GM18951 (cell line): ENCODE results near the gene PNPLA7.
"Not testable (repeated sequence)": the region's sequence is repeated elsewhere in the genome, so short reads cannot be mapped to it uniquely, and the experiment has no call there.

Experiments used
- POLR2A ChIP-seq: IDR thresholded peaks from 4 replicates; pipeline ENCODE4 v1.6.1; 2011; ENCODE audit warnings: mild to moderate bottlenecking; ENCODE audit not compliant: insufficient read length, insufficient read depth; ENCODE audit errors: extremely low read depth
- in situ Hi-C: fragments of 300-500 bp; cut with MboI; formaldehyde crosslinking; loops from one replicate; pipeline ENCODE4 v1.12.0; 2022; ENCODE audit warnings: low sequenced_read_pairs, mixed read lengths, inconsistent platforms; ENCODE audit not compliant: unreplicated experiment

The PNPLA7 gene

DNA sequence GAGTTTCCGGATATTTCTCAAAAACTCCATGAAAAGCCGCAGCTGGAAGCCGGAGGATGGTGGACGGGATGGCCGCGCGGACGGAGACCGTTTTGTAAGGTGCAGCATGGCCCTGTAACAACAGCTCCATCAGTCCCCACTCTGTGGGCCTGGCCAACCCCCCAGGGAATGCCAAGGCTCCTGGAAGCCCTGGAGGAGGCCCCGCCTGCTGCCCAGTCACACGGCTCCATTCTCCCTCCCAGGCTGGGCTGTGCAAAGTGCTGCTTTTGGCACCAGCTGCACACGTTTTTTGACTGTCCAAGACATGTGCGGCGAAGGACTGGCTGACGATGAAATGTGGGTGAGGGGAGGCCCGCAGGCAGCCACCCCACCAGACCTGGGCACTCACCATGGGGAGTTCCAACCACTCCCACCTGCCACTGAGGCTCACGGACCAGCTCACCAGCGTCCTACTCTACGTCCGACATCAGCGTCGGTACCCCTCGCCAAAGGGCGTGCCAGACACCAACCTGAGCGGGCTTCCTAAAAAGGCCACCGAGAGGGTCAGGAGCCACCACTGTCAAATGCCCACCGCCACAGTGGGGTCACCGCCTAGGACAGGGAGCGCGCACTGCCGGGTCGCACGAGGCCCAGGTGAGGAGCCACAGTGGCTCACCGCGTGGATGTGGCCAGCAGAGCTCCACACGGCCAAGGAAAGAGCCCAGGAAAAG, 27.3 kb downstream of the PNPLA7 start:
- no peak for TF ChIP-seq POLR2A
- in situ Hi-C loops: loop anchor here (10.0 kb wide), 1 partner anchor 228 kb away; no protein-coding TSS in a partner anchor

DNA sequence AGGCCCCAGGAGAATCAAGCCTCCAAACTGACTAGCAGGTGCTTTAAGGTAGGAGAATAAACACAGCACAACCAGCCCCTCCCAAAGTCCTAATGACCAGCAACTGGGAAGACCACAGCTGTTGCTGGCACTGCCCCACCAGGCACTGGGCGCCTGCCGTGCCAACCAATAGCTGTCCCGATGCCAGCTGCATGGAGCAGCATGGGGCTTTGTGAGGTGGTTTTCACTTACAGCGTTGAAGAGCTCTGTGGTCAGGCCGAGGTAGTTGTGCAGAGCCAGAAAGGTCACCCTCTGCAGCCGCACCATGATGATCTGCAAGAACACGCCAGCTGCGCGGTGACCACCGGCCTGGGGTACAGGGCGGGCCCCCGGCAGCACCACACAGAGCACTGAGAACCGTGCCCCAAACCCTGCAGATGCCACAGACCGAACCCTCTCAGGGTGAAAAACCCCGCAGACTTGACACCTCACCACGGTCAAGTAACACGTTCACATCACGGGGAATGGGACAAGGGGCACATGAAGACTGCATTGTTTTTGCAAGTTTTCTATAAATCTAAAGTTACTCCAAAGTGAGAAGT, 28.7 kb downstream of the PNPLA7 start:
- in situ Hi-C loops: loop anchor here (10.0 kb wide), 1 partner anchor 227 kb away; no protein-coding TSS in a partner anchor
- TF ChIP-seq POLR2A: no peak

DNA sequence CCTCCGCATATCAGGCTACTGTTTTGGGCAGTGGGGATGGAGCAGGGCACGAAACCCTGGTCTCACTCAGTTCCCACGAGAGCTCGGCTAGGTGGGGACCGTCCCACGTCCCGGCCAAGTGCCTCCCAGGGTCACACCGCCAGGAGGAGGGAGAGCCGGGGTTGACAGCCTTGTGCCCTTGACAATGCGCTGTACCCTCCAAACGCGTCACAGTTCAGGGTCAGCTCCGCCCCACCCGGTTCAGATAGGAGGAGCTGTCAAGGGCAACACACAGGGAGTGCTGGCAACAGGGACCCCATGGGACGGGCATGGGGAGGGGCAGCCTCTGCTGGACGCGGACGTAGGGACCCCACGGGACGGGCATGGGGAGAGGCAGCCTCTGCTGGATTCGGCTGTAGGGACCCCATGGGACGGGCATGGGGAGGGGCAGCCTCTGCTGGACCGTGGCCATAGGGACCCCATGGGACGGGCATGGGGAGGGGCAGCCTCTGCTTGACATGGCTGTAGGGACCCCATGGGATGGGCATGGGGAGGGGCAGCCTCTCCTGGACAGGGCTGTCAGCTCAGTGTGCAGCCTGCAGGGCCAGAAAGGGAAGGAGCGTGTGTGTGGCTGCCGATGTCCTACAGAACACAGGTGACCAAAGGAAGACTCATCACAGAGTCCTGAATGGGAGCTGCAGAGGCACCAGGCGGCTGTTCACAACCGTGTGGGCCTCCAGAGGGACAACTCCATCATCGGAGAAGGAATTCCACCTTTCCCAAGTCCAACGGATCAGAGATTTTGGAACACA, 29.4 kb downstream of the PNPLA7 start:
- no peak for TF ChIP-seq POLR2A

DNA sequence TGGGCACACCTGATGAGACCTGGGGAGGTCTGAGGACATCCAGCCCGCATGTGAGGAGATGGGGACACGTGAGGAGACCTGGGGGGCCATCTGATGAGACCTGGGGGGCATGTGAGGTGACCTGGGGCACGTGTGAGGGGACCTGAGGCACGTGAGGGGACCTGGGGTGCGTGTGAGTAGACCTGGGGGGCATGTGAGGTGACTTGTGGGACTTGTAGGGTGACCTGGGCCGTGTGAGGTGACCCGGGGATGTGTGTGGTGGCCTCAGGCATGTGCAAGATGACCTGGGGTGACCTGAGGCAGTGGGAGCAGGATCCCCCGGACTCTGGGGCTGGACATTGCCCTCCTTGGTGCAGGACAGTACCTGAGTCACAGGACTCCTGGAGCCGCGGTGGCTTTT, 30.6 kb downstream of the PNPLA7 start:
- in situ Hi-C loops: no loop called here
- no peak for TF ChIP-seq POLR2A

More for the DNA sequence above, 29.4 kb downstream of the PNPLA7 start:
- in situ Hi-C loops: loop anchor here (10.0 kb wide), 1 partner anchor 226 kb away; no protein-coding TSS in a partner anchor

GRCh38 chr9:137518661-137519459, 31.3 kb downstream of the PNPLA7 start:
- in situ Hi-C loops: not testable (repeated sequence)

DNA sequence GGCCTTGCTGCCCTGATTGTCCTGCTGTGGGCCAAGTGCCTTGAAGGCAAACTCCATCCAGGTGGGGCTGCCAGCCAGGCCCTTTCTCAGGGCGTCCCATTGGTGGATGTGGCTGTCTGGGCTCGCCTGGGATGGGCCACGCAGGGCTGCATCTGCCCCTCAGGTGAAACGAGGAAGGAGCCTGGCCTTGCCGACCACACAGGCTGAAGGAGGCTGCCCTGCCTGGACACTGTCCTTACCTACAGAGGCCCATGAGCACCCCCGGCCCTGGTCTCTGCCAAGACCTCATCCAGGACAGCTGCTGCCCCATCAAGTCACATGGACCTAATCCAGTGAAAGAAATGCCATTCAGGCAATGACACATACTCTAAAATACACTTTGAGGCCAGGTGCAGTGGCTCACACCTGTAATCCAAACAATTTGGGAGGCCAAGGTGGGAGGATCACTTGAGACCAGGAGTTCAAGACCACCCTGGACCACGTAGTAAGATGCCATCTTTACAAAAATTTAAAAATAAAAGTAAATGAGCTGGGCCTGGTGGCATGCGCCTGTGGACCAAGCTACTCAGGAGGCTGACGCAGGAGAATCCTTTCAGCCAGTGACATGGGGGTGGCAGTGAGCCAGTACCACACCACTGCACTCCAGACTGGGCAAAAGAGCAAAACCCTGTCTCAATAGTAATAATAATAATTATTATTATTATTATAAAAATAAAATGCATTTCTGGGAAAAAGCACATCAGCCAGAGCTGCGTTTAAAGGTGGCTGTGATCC, 33.9 kb downstream of the PNPLA7 start:
- in situ Hi-C loops: no loop called here
- TF ChIP-seq POLR2A: no peak

DNA sequence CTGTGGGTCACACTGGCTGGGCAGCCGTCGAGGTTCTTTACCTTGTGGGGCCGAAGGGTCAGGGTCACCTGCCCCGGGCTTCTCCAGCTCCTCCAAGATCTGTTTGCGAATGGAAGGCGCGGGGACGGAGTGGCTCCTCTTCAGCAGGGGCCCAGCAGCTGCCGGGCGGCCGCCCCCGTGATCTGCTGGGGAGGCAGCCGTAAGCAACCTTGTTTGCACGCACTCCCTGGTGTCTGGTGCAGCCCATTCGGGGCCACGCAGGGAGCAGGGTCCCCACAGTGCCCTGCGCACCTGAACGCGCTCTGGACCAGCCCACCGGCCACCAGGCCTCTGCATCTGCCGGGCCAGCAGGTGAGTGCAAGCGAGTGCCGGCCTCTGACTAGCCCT, 34.9 kb downstream of the PNPLA7 start:
- in situ Hi-C loops: no loop called here
- no peak for TF ChIP-seq POLR2A

DNA sequence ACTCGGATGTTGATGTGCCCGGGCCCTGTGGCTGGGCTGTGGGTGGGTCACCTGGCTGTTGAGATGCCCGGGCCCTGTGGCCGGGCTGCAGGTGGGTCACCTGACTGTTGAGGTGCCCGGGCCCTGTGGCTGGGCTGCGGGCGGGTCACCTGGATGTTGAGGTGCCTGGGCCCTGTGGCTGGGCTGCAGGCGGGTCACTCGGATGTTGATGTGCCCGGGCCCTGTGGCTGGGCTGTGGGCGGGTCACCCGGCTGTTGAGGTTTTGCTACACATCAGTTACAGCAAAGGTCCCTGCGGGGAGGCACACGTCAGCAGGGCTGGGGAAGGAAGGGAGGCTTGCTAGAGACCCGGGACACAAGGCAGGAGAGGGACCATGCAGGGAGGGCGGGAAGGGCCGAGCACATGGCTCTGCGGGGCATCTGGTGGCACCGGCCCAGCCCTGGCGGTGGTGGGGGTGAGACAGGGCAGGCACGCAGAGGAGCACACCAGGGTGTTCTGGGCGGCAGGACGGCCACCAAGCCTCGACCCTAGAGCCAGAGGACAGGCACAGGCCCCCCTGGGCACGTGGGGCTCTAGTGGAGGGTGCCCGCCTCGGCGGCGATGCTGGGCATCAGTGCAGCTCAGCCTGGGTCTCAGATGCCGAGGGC, 35.4 kb downstream of the PNPLA7 start:
- in situ Hi-C loops: no loop called here
- TF ChIP-seq POLR2A: no peak

DNA sequence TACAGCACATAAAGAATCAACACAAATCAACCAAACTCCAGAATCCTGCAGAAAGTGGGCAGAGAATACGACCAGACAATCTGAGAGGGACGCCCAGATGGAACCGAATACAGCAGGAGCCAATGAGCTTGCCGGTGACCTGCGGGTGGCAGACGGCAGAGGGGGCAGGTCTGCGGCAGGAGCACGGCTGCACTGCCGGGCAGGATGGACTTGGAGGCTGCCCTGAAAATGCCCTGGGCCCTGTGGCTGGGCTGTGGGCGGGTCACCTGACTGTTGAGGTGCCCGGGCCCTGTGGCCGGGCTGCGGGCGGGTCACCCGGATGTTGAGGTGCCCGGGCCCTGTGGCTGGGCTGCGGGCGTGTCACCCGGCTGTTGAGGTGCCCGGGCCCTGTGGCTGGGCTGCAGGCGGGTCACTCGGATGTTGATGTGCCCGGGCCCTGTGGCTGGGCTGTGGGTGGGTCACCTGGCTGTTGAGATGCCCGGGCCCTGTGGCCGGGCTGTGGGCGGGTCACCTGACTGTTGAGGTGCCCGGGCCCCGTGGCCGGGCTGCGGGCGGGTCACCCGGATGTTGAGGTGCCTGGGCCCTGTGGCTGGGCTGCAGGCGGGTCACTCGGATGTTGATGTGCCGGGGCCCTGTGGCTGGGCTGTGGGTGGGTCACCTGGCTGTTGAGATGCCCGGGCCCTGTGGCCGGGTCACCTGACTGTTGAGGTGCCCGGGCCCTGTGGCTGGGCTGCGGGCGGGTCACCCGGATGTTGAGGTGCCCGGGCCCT, 36.2 kb downstream of the PNPLA7 start:
- in situ Hi-C loops: not testable (repeated sequence)

DNA sequence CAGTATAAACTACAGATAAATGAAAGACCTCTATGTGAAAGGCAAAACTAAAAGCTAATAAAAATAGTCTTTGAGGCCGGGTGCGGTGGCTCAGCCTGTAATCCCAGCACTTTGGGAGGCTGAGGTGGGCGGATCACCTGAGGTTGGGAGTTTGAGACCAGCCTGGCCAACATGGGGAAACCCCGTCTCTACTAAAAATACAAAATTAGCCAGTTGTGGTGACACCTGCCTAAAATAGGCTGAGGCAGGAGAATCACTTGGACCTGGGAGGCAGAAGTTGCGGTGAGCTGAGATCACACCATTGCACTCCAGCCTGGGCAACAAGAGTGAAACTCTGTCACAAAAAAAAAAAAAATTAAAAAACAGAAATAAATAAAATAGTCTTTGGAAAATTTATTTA, 37.1 kb downstream of the PNPLA7 start:
- in situ Hi-C loops: not testable (repeated sequence)

DNA sequence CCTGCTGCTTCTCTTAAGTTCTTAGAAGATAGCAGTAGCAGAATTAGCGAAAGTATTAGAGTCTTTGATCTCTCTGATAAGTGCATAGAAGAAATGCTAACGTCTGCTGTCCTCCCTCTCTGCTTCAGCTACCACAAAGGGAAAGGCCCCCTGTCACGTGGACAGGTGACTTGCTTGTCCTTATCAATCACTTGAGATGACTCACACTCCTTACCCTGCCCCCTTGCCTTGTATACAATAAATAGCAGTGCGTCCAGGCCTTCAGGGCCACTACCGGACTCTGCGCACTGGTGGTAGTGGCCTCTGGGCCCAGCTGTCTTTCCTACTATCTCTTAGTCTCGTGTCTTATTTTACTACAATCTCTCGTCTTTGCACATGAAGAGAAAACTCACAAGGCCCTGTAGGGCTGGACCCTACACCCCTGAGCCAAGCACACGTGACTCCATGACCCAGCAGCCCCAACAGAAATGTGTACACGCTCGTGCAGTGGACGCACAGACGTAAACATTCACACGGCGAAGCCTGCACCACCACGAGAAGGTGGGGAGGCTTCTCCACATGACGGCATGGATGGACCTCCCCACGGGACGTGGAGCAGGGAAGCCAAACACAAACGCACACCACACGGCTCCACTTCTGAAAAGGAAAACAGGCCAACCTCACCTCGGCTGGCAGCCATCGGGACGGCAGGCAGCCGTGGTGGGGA, 38.3 kb downstream of the PNPLA7 start:
- in situ Hi-C loops: no loop called here
- no peak for TF ChIP-seq POLR2A

DNA sequence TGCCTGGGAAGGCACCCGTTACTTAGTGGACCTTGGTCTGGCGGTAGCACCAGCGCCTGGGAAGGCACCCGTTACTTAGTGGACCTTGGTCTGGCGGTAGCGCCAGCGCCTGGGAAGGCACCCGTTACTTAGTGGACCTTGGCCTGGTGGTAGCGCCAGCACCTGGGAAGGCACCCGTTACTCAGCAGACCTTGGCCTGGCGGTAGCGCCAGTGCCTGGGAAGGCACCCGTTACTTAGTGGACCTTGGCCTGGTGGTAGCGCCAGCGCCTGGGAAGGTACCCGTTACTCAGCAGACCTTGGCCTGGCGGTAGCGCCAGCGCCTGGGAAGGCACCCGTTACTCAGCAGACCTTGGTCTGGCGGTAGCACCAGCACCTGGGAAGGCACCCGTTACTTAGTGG, 39.1 kb downstream of the PNPLA7 start:
- in situ Hi-C loops: not testable (repeated sequence)
